K562 treated with DMSO at 1 percent for 48 hours (cell line): ENCODE results near the gene BTBD6. TPM values are rescaled to one million over a fixed set of nuclear protein-coding genes. Genes with fewer than 3 reads are reported as not detected.

Source experiments
- total RNA-seq: library from RNA; unstranded; fragments of 300-600 nt; gene quantifications from 2 replicates; pipeline ENCODE4 v1.2.3, GENCODE V29; 2022; ENCODE audit warnings: low replicate concordance; ENCODE audit errors: extremely low read depth

The BTBD6 gene
- total RNA-seq = not detected in 2 replicates

GRCh38 chr14:105248368-105249181 lies at the start of gene BTBD6:
Gene BTBD6 (plus strand): TSS chr14:105248533. CDS start chr14:105248712, 179 bp downstream.

Other genes with a start within 250 kb of the BTBD6 start
- not detected in 2 replicates for gene CDCA4, start 227.4 kb upstream of the BTBD6 start, total RNA-seq
- gene GPR132, start 183.1 kb upstream of the BTBD6 start, total RNA-seq = not detected in 2 replicates
- gene JAG2, start 79.8 kb upstream of the BTBD6 start, total RNA-seq = not detected in 2 replicates
- not detected in 2 replicates for gene NUDT14, start 67.2 kb upstream of the BTBD6 start, total RNA-seq
- not detected in 2 replicates for gene BRF1, start 52.5 kb downstream of the BTBD6 start, total RNA-seq
- gene PACS2, start 66.2 kb downstream of the BTBD6 start, total RNA-seq = not detected in 2 replicates
- gene TEX22, start 150.0 kb downstream of the BTBD6 start, total RNA-seq = not detected in 2 replicates
- gene MTA1, start 171.3 kb downstream of the BTBD6 start, total RNA-seq = not detected in 2 replicates
- not detected in 2 replicates for gene CRIP2, start 226.3 kb downstream of the BTBD6 start, total RNA-seq
- gene CRIP1, start 238.4 kb downstream of the BTBD6 start, total RNA-seq = not detected in 2 replicates
- gene TEDC1, start 242.7 kb downstream of the BTBD6 start, total RNA-seq = not detected in 2 replicates